Liver (tissue), 3 donors: ENCODE data around the gene SCIN.

Source experiments
- CTCF ChIP-seq: fragments of 150-350 bp; IDR thresholded peaks from 2 replicates; pipeline ENCODE4 v1.5.1; 2017; ENCODE audit warnings: improper control_type of control experiment, low read depth, low read length; ENCODE audit not compliant: missing input control
- EGR1 ChIP-seq, 2 donors: IDR thresholded peaks; 2 replicates each; pipeline ENCODE4 v1.6.1; 2016 to 2018; ENCODE audit warnings: antibody characterized with exemption in 2 of 2, low read depth in 2 of 2
- FOXA1 ChIP-seq: IDR thresholded peaks from 2 replicates; pipeline ENCODE4 v1.6.1; 2016; ENCODE audit warnings: antibody characterized with exemption
- GABPA ChIP-seq, 2 donors: IDR thresholded peaks in 1 of 2; conservative IDR thresholded peaks in 1 of 2; 2 replicates each; pipeline ENCODE4 v1.6.1; 2016; ENCODE audit warnings: antibody characterized with exemption in 2 of 2, mild to moderate bottlenecking in 1 of 2, moderate library complexity in 1 of 2
- HNF4G ChIP-seq: IDR thresholded peaks from 2 replicates; pipeline ENCODE4 v1.6.1; 2016; ENCODE audit warnings: antibody characterized with exemption
- JUND ChIP-seq, 2 donors: IDR thresholded peaks; 2 replicates each; pipeline ENCODE4 v1.6.1; 2016; ENCODE audit warnings: antibody characterized with exemption in 2 of 2
- RAD21 ChIP-seq, 2 donors: IDR thresholded peaks; 2 replicates each; pipeline ENCODE4 v1.6.1; 2016; ENCODE audit warnings: antibody characterized with exemption in 2 of 2, mild to moderate bottlenecking in 2 of 2
- REST ChIP-seq: IDR thresholded peaks from 2 replicates; pipeline ENCODE4 v1.6.1; 2016; ENCODE audit warnings: antibody characterized with exemption, mild to moderate bottlenecking
- RXRA ChIP-seq, 2 donors: IDR thresholded peaks; 2 replicates each; pipeline ENCODE4 v1.6.1; 2017 to 2018; ENCODE audit warnings: antibody characterized with exemption in 2 of 2, mild to moderate bottlenecking in 1 of 2
- SP1 ChIP-seq: IDR thresholded peaks from 2 replicates; pipeline ENCODE4 v1.6.1; 2018; ENCODE audit warnings: antibody characterized with exemption, mild to moderate bottlenecking
- TAF1 ChIP-seq: conservative IDR thresholded peaks from 2 replicates; pipeline ENCODE4 v1.6.1; 2016; ENCODE audit warnings: antibody characterized with exemption, mild to moderate bottlenecking
- YY1 ChIP-seq: IDR thresholded peaks from 2 replicates; pipeline ENCODE4 v1.6.1; 2016; ENCODE audit warnings: antibody characterized with exemption, mild to moderate bottlenecking
- TF ChIP-seq, protein P1 (sequence below): IDR thresholded peaks from 2 replicates; pipeline ENCODE4 v1.6.1; 2016; ENCODE audit warnings: antibody characterized with exemption
- TF ChIP-seq, protein P2 (sequence below): IDR thresholded peaks from 2 replicates; pipeline ENCODE4 v1.6.1; 2016; ENCODE audit warnings: antibody characterized with exemption
- donor health status: healthy.
- donor health status: healthy.

- TF ChIP-seq CTCF: no peak
- TF ChIP-seq SP1: no peak
- TF ChIP-seq JUND (IDR thresholded peaks at IDR 0.05): no peak
- TF ChIP-seq GABPA (IDR thresholded peaks at IDR 0.05 in 1 of 2, conservative IDR thresholded peaks at IDR 0.05 in 1 of 2): no peak
- no peak for TF ChIP-seq TAF1
- TF ChIP-seq, protein P1, sequence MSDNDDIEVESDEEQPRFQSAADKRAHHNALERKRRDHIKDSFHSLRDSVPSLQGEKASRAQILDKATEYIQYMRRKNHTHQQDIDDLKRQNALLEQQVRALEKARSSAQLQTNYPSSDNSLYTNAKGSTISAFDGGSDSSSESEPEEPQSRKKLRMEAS: no peak
- no peak for TF ChIP-seq HNF4G
- no peak for TF ChIP-seq FOXA1
- TF ChIP-seq, protein P2, sequence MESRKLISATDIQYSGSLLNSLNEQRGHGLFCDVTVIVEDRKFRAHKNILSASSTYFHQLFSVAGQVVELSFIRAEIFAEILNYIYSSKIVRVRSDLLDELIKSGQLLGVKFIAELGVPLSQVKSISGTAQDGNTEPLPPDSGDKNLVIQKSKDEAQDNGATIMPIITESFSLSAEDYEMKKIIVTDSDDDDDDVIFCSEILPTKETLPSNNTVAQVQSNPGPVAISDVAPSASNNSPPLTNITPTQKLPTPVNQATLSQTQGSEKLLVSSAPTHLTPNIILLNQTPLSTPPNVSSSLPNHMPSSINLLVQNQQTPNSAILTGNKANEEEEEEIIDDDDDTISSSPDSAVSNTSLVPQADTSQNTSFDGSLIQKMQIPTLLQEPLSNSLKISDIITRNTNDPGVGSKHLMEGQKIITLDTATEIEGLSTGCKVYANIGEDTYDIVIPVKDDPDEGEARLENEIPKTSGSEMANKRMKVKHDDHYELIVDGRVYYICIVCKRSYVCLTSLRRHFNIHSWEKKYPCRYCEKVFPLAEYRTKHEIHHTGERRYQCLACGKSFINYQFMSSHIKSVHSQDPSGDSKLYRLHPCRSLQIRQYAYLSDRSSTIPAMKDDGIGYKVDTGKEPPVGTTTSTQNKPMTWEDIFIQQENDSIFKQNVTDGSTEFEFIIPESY: no peak
- TF ChIP-seq RAD21 (IDR thresholded peaks at IDR 0.05): no peak
- no peak for TF ChIP-seq RXRA (IDR thresholded peaks at IDR 0.05)
- TF ChIP-seq YY1: no peak
- TF ChIP-seq EGR1 (IDR thresholded peaks at IDR 0.05; ENCODE audit: low read depth in 2 of 2): no peak
- TF ChIP-seq REST: no peak
These were observed 55.3 kb downstream of the SCIN start for GRCh38 chr7:12625836-12626235.
